OCI-LY7 (cell line): ENCODE results near the gene AGAP3. TPM values are rescaled to one million over a fixed set of nuclear protein-coding genes. Genes with fewer than 3 reads are reported as not detected.

Experiments
- Bru-seq: library from RNA; stranded (reverse); fragments of 400-500 nt; gene quantifications from one replicate; lab custom pipeline; 2021; lab: Mats Ljungman, UMichigan
- BruChase-seq, 2 experiments: library from RNA; stranded (reverse); fragments of 400-500 nt; gene quantifications; one replicate each; lab custom pipeline; 2021; lab: Mats Ljungman, UMichigan
- BruUV-seq: library from RNA; stranded (reverse); fragments of 400-500 nt; replicated peaks from 2 replicates; lab custom pipeline; 2021; lab: Mats Ljungman, UMichigan
- CTCF ChIA-PET: fragments of 300-600 bp; sonication (Branson Sonifier 250); formaldehyde crosslinking; loops from one replicate; lab custom pipeline; 2022; ENCODE audit warnings: antibody characterized with exemption; ENCODE audit not compliant: unreplicated experiment; lab: Charles Lee
- POLR2A ChIA-PET: fragments of 300-600 bp; sonication (Branson Sonifier 250); formaldehyde crosslinking; loops from one replicate; lab custom pipeline; 2022; ENCODE audit warnings: antibody characterized with exemption; lab: Charles Lee
- DNase-seq: peaks from one replicate; pipeline ENCODE4 v3.0.0-alpha.2; 2015; ENCODE audit warnings: low spot score
- H2AFZ ChIP-seq: fragments of 200-600 bp; sonication (generic), shearing (Covaris generic); 2 replicates; pipeline ENCODE4 v1.6.1; 2014; ENCODE audit warnings: mild to moderate bottlenecking, antibody characterized with exemption, low read length, moderate library complexity
- H3K27ac ChIP-seq: fragments of 200-600 bp; sonication (generic); 2 replicates; pipeline ENCODE4 v1.5.1; 2014; ENCODE audit warnings: mixed run types, low read depth, mild to moderate bottlenecking, moderate library complexity, low read length, inconsistent platforms; ENCODE audit not compliant: poor library complexity, severe bottlenecking
- H3K36me3 ChIP-seq: fragments of 200-600 bp; sonication (generic); 2 replicates; pipeline ENCODE4 v1.6.1; 2014; ENCODE audit warnings: mild to moderate bottlenecking, antibody characterized with exemption, low read length, moderate library complexity, mixed read lengths; ENCODE audit not compliant: insufficient read depth
- H3K4me1 ChIP-seq: fragments of 200-600 bp; sonication (generic); 2 replicates; pipeline ENCODE4 v1.5.1; 2014; ENCODE audit warnings: mild to moderate bottlenecking, low read length; ENCODE audit not compliant: insufficient read depth, poor library complexity, severe bottlenecking
- H3K4me2 ChIP-seq: fragments of 200-600 bp; sonication (generic); 2 replicates; pipeline ENCODE4 v1.6.1; 2014; ENCODE audit warnings: mild to moderate bottlenecking, low read length
- H3K4me3 ChIP-seq: fragments of 200-600 bp; sonication (generic); 2 replicates; pipeline ENCODE4 v1.5.1; 2014; ENCODE audit warnings: mild to moderate bottlenecking, low read depth, low read length; ENCODE audit not compliant: poor library complexity, severe bottlenecking
- H3K79me2 ChIP-seq: fragments of 200-600 bp; sonication (generic); 2 replicates; pipeline ENCODE4 v1.6.1; 2016; ENCODE audit warnings: low read depth, mild to moderate bottlenecking, low read length, moderate library complexity, mixed read lengths; ENCODE audit not compliant: insufficient read depth
- H3K9me2 ChIP-seq: fragments of 200-600 bp; sonication (generic); 2 replicates; pipeline ENCODE4 v1.6.1; 2016; ENCODE audit warnings: mild to moderate bottlenecking, low read length, mixed read lengths; ENCODE audit not compliant: insufficient read depth
- H3K9me3 ChIP-seq: fragments of 200-600 bp; sonication (generic); 2 replicates; pipeline ENCODE4 v1.6.1; 2014; ENCODE audit warnings: mild to moderate bottlenecking, mixed run types, low read length, mixed read lengths
- H4K20me1 ChIP-seq: fragments of 200-600 bp; sonication (generic); 2 replicates; pipeline ENCODE4 v1.6.1; 2014; ENCODE audit warnings: mild to moderate bottlenecking, antibody characterized with exemption, low read length, moderate library complexity, mixed read lengths; ENCODE audit not compliant: insufficient read depth
- CTCF ChIP-seq: fragments of 200-600 bp; sonication (generic); conservative IDR thresholded peaks from 2 replicates; pipeline ENCODE4 v1.5.1; 2014; ENCODE audit warnings: mild to moderate bottlenecking, antibody characterized with exemption, low read length, moderate library complexity, mixed read lengths
- EZH2phosphoT487 ChIP-seq: fragments of 200-600 bp; sonication (generic); IDR thresholded peaks from 2 replicates; pipeline ENCODE4 v1.6.1; 2018; ENCODE audit warnings: low read depth, borderline replicate concordance, mild to moderate bottlenecking, mixed run types, antibody characterized with exemption, low read length, moderate library complexity, mixed read lengths
- intact Hi-C: fragments of 100-400 bp; cut with micrococcal nuclease; formaldehyde crosslinking; loops from one replicate; pipeline ENCODE4 v1.10.0; 2022; ENCODE audit not compliant: unreplicated experiment
- long read RNA-seq: library from polyadenylated mRNA; stranded (forward); transcript quantifications from one replicate; pipeline ENCODE4 v2.0.0, GENCODE V29; 2022
- total RNA-seq, 2 experiments: library from RNA; depleted of rRNA in 1 of 2; stranded (reverse); fragments of >200 nt in 1 of 2; shearing (Covaris generic) in 1 of 2; gene quantifications; 2 replicates each; pipeline ENCODE4 v1.2.3, GENCODE V29; 2014 to 2022

AGAP3 gene
- total RNA-seq (2014; rRNA removed; shearing (Covaris generic)): 4.4 and 4.8 TPM in 2 replicates
- 23.1 and 30.9 TPM in 2 replicates for total RNA-seq (2022)
- percentile 37 among the genes with signal in this experiment for Bru-seq, nascent RNA
- BruChase-seq, experiment 1, labeled RNA remaining after a 6-hour chase: percentile 46 among the genes with signal in this experiment
- percentile 44 among the genes with signal in this experiment for BruChase-seq, experiment 2, labeled RNA remaining after a 2-hour chase
- long read RNA-seq, partial matches to known transcripts: 0 of 11 reads
- long read RNA-seq, other reads (novel, unspliced or antisense): 7 of 11 reads

GRCh38 chr7:151085691-151086620, at the start of gene AGAP3:
TSS of gene AGAP3 (plus strand) at chr7:151086475. CDS start at chr7:151086742, 267 bp downstream.
- peak; percentile 48 for DNase-seq
- no peak within 1 kb of the TSS for H3K27ac ChIP-seq
- H3K36me3 ChIP-seq: no peaks in the 10 kb centered on the region
- peaks cover 38% of the 10 kb centered on the region for H3K4me1 ChIP-seq
- peaks cover 12% of the 10 kb centered on the region for H3K79me2 ChIP-seq
- no peaks in the 10 kb centered on the region for H3K9me3 ChIP-seq
- H3K4me3 ChIP-seq: peak within 1 kb of the TSS; percentile 69
- H4K20me1 ChIP-seq: no peaks in the 10 kb centered on the region; the same call in 1 of the 2 replicates
- H3K9me2 ChIP-seq: no peaks in the 10 kb centered on the region
- ChIA-PET POLR2A (interaction anchor here (0.6 to 1.3 kb wide), 3 partner anchors 9 to 61 kb away, joined by 3 to 4 read pairs (median 4); no protein-coding TSS in a partner anchor), CTCF (interaction anchor here (0.6 kb wide), 1 partner anchor 28 kb away, joined by 4 read pairs; the partner anchor contains the start of gene CDK5)
- TF ChIP-seq EZH2phosphoT487 (no peak), CTCF (no peak)
- H2AFZ ChIP-seq: peak within 1 kb of the TSS; percentile 82
- intact Hi-C loops: loop anchor here (2.0 to 10.0 kb wide), 3 partner anchors 25 to 191 kb away; partner anchors contain the start of gene KCNH2
- BruUV-seq: no TSS peak
- H3K4me2 ChIP-seq: peak within 1 kb of the TSS; percentile 97

GRCh38 chr7:151038951-151039849, 47.1 kb upstream of the AGAP3 start:
- no peaks in the 10 kb centered on the region for H3K4me1 ChIP-seq
- POLR2A ChIA-PET: no interaction called here
- BruUV-seq: no TSS peak
- H3K4me2 ChIP-seq: no peak overlapping the region
- H3K4me3 ChIP-seq: no peak overlapping the region
- H3K27ac ChIP-seq: no peak overlapping the region
- no peaks in the 10 kb centered on the region for H3K79me2 ChIP-seq
- intact Hi-C loops: no loop called here
- no peak for DNase-seq
- CTCF ChIA-PET: no interaction called here
- no peaks in the 10 kb centered on the region for H3K9me2 ChIP-seq
- no peaks in the 10 kb centered on the region for H4K20me1 ChIP-seq
- TF ChIP-seq EZH2phosphoT487 (no peak), CTCF (no peak)
- H2AFZ ChIP-seq: no peak overlapping the region
- peaks cover 17% of the 10 kb centered on the region for H3K36me3 ChIP-seq
- no peaks in the 10 kb centered on the region for H3K9me3 ChIP-seq
